H1 (cell line): ENCODE data around the gene FMNL2. TPM values are rescaled to one million over a fixed set of nuclear protein-coding genes. Genes with fewer than 3 reads are reported as not detected.

Source experiments
- CTCF ChIA-PET: fragments of 300-600 bp; sonication (Branson Sonifier 250); formaldehyde crosslinking; loops from one replicate; lab custom pipeline; 2021; ENCODE audit not compliant: partially characterized antibody; lab: Charles Lee
- POLR2A ChIA-PET: fragments of 300-600 bp; sonication (Branson Sonifier 250); formaldehyde crosslinking; loops from one replicate; lab custom pipeline; 2021; ENCODE audit warnings: inconsistent platforms; ENCODE audit not compliant: partially characterized antibody; lab: Charles Lee
- DNase-seq, 2 experiments: peaks; one replicate each; pipeline versions ENCODE4 v3.0.0 to v3.0.0-alpha.2; 2010 to 2022; ENCODE audit warnings: low spot score in 2 of 2, low read depth in 1 of 2, mixed read lengths in 1 of 2
- FAIRE-seq: peaks from 2 replicates; lab custom pipeline; 2011; peaks lifted over from hg19 to GRCh38; lab: Jason Lieb, UNC
- H2AFZ ChIP-seq: 2 replicates; pipeline ENCODE4 v1.8.1; 2012; ENCODE audit warnings: low read length, inconsistent platforms
- H2AK5ac ChIP-seq: 2 replicates; pipeline ENCODE4 v1.6.1; 2013; ENCODE audit warnings: low read depth, low read length
- H2BK120ac ChIP-seq: replicated peaks from 2 replicates; pipeline ENCODE3; 2013; ENCODE audit warnings: low read depth, low read length, inconsistent platforms
- H2BK12ac ChIP-seq: 2 replicates; pipeline ENCODE4 v1.6.1; 2013; ENCODE audit warnings: low read depth, low read length
- H2BK15ac ChIP-seq: 2 replicates; pipeline ENCODE4 v1.6.1; 2013; ENCODE audit warnings: low read length
- H2BK20ac ChIP-seq: 2 replicates; pipeline ENCODE4 v1.6.1; 2013; ENCODE audit warnings: low read length
- H2BK5ac ChIP-seq: 2 replicates; pipeline ENCODE4 v1.6.1; 2013; ENCODE audit warnings: low read depth, low read length
- H3K14ac ChIP-seq: 2 replicates; pipeline ENCODE4 v1.6.1; 2013; ENCODE audit warnings: inconsistent platforms; ENCODE audit not compliant: insufficient read length
- H3K18ac ChIP-seq: 2 replicates; pipeline ENCODE4 v1.6.1; 2013; ENCODE audit warnings: low read length; ENCODE audit errors: extremely low read depth
- H3K23ac ChIP-seq: 2 replicates; pipeline ENCODE4 v1.6.1; 2013; ENCODE audit warnings: inconsistent platforms; ENCODE audit not compliant: insufficient read length
- H3K23me2 ChIP-seq: 2 replicates; pipeline ENCODE4 v1.6.1; 2013; ENCODE audit warnings: low read depth, low read length
- H3K27ac ChIP-seq: 2 replicates; pipeline ENCODE4 v1.6.1; 2011; ENCODE audit warnings: low read depth, low read length, inconsistent platforms
- H3K27me3 ChIP-seq, 4 experiments: replicated peaks in 1 of 4; 1 replicate in 1 of 4; 2 replicates in 3 of 4; pipeline versions ENCODE4 v1.6.1 to v1.8.1; 2011 to 2013; ENCODE audit warnings: low read length in 3 of 4, mild to moderate bottlenecking in 3 of 4, inconsistent platforms in 2 of 4, mixed read lengths in 2 of 4, moderate library complexity in 1 of 4; ENCODE audit not compliant: control insufficient read depth in 3 of 4, insufficient read depth in 3 of 4; ENCODE audit errors: extremely low read depth in 1 of 4
- H3K36me3 ChIP-seq, 4 experiments: 2 replicates each; pipeline versions ENCODE4 v1.6.1 to v1.8.1; 2011 to 2013; ENCODE audit warnings: mild to moderate bottlenecking in 4 of 4, low read length in 3 of 4, moderate library complexity in 2 of 4, control low read depth in 1 of 4, inconsistent platforms in 1 of 4; ENCODE audit not compliant: insufficient read depth in 4 of 4, control insufficient read depth in 2 of 4
- H3K4ac ChIP-seq: replicated peaks from 2 replicates; pipeline ENCODE3; 2013; ENCODE audit warnings: low read length, low read depth, mixed read lengths, inconsistent platforms; ENCODE audit not compliant: insufficient read length
- H3K4me1 ChIP-seq, 4 experiments: replicated peaks in 1 of 4; 1 replicate in 1 of 4; 2 replicates in 3 of 4; pipeline versions ENCODE4 v1.6.1 to v1.8.1; 2011 to 2013; ENCODE audit warnings: low read length in 3 of 4, inconsistent platforms in 2 of 4, mixed read lengths in 1 of 4; ENCODE audit not compliant: insufficient read depth in 4 of 4, control insufficient read depth in 3 of 4
- H3K4me2 ChIP-seq, 2 experiments: 2 replicates each; pipeline versions ENCODE4 v1.6.1 to v1.8.1; 2011 to 2013; ENCODE audit warnings: low read depth in 2 of 2, low read length in 2 of 2, control low read depth in 1 of 2, inconsistent platforms in 1 of 2, mild to moderate bottlenecking in 1 of 2; ENCODE audit not compliant: insufficient read depth in 1 of 2
- H3K4me3 ChIP-seq, 4 experiments: fragments of 200-600, 300-600 bp in 1 of 4; sonication (generic), shearing (Covaris generic), sonication (Bioruptor Twin) in 1 of 4; 2 replicates each; pipeline versions ENCODE4 v1.5.1 to v1.8.1; 2011 to 2016; ENCODE audit warnings: low read length in 4 of 4, low read depth in 3 of 4, control low read depth in 2 of 4, inconsistent platforms in 2 of 4, mild to moderate bottlenecking in 2 of 4, mixed read lengths in 1 of 4, moderate library complexity in 1 of 4; ENCODE audit not compliant: insufficient read depth in 2 of 4; ENCODE audit errors: extremely low read depth in 1 of 4
- H3K56ac ChIP-seq: replicated peaks from 2 replicates; pipeline ENCODE3; 2013; ENCODE audit warnings: low read depth, mild to moderate bottlenecking, mixed read lengths, low read length, inconsistent platforms; ENCODE audit not compliant: insufficient read length
- H3K79me1 ChIP-seq: 2 replicates; pipeline ENCODE4 v1.6.1; 2013; ENCODE audit warnings: low read depth, low read length, control low read depth
- H3K79me2 ChIP-seq, 2 experiments: 2 replicates each; pipeline versions ENCODE4 v1.6.1 to v1.8.1; 2012 to 2013; ENCODE audit warnings: low read length in 2 of 2, mild to moderate bottlenecking in 2 of 2, inconsistent platforms in 1 of 2; ENCODE audit not compliant: insufficient read depth in 2 of 2, control insufficient read depth in 1 of 2
- H3K9ac ChIP-seq, 4 experiments: replicated peaks in 1 of 4; 1 replicate in 1 of 4; 2 replicates in 3 of 4; pipeline versions ENCODE4 v1.6.1 to v1.8.1; 2011 to 2013; ENCODE audit warnings: low read depth in 3 of 4, low read length in 3 of 4, control low read depth in 2 of 4, mild to moderate bottlenecking in 2 of 4, moderate library complexity in 2 of 4, inconsistent platforms in 1 of 4; ENCODE audit errors: extremely low read depth in 1 of 4
- H3K9me3 ChIP-seq, 2 experiments: 2 replicates each; pipeline versions ENCODE4 v1.6.1 to v1.8.1; 2012 to 2013; ENCODE audit warnings: mild to moderate bottlenecking in 2 of 2, moderate library complexity in 2 of 2, control low read depth in 1 of 2, inconsistent platforms in 1 of 2, low read depth in 1 of 2, low read length in 1 of 2, mixed read lengths in 1 of 2; ENCODE audit not compliant: insufficient read depth in 2 of 2
- H4K20me1 ChIP-seq, 2 experiments: replicated peaks in 1 of 2; 2 replicates each; pipeline versions ENCODE3 to v1.8.1; 2011 to 2013; ENCODE audit warnings: inconsistent platforms in 2 of 2, low read length in 2 of 2, mild to moderate bottlenecking in 1 of 2; ENCODE audit not compliant: insufficient read depth in 2 of 2, control insufficient read depth in 1 of 2
- H4K5ac ChIP-seq: 2 replicates; pipeline ENCODE4 v1.6.1; 2013; ENCODE audit warnings: low read length, low read depth, mixed read lengths, inconsistent platforms; ENCODE audit not compliant: insufficient read length
- H4K8ac ChIP-seq: 2 replicates; pipeline ENCODE4 v1.8.0; 2013; ENCODE audit warnings: mild to moderate bottlenecking, moderate library complexity, low read length, inconsistent platforms; ENCODE audit not compliant: insufficient read depth; ENCODE audit errors: extremely low read depth
- H4K91ac ChIP-seq: replicated peaks from 2 replicates; pipeline ENCODE3; 2013; ENCODE audit warnings: low read length, mixed read lengths, inconsistent platforms; ENCODE audit not compliant: insufficient read length
- BCL11A ChIP-seq, 2 experiments: IDR thresholded peaks; one replicate each; pipeline ENCODE4 v1.6.1; 2011; ENCODE audit warnings: low read depth in 2 of 2, low read length in 2 of 2, mild to moderate bottlenecking in 2 of 2
- CHD2 ChIP-seq: IDR thresholded peaks from 2 replicates; pipeline ENCODE4 v1.6.1; 2012; ENCODE audit warnings: low read length, improper control_type of control experiment
- EGR1 ChIP-seq: IDR thresholded peaks from 2 replicates; pipeline ENCODE4 v1.6.1; 2011; ENCODE audit warnings: low read depth, low read length, borderline replicate concordance
- KDM4A ChIP-seq: IDR thresholded peaks from one replicate; pipeline ENCODE4 v1.7.1; 2012; ENCODE audit warnings: low read depth, mild to moderate bottlenecking, moderate library complexity, low read length, inconsistent platforms; ENCODE audit not compliant: severe bottlenecking
- RAD21 ChIP-seq, 2 experiments: IDR thresholded peaks in 1 of 2; conservative IDR thresholded peaks in 1 of 2; 2 replicates each; pipeline ENCODE4 v1.6.1; 2011; ENCODE audit warnings: low read depth in 2 of 2, low read length in 2 of 2, improper control_type of control experiment in 1 of 2, inconsistent platforms in 1 of 2, mild to moderate bottlenecking in 1 of 2, moderate library complexity in 1 of 2
- RBBP5 ChIP-seq: IDR thresholded peaks from 2 replicates; pipeline ENCODE4 v1.7.1; 2012; ENCODE audit warnings: low read depth, mild to moderate bottlenecking, inconsistent platforms, low read length, moderate library complexity, borderline replicate concordance
- RFX5 ChIP-seq: IDR thresholded peaks from 2 replicates; pipeline ENCODE4 v1.6.1; 2011; ENCODE audit warnings: low read depth, low read length, improper control_type of control experiment, borderline replicate concordance
- RXRA ChIP-seq: IDR thresholded peaks from 2 replicates; pipeline ENCODE4 v1.6.1; 2011; ENCODE audit warnings: low read depth, mild to moderate bottlenecking, low read length, moderate library complexity; ENCODE audit not compliant: insufficient read depth
- SP4 ChIP-seq: IDR thresholded peaks from 2 replicates; pipeline ENCODE4 v1.6.1; 2012; ENCODE audit warnings: low read length, inconsistent platforms
- YY1 ChIP-seq: IDR thresholded peaks from 2 replicates; pipeline ENCODE4 v1.6.1; 2011; ENCODE audit warnings: low read depth, mild to moderate bottlenecking, low read length
- WGBS, 2 experiments: shearing (Covaris generic) in 1 of 2; methylation state at CpG; one replicate each; pipeline versions ENCODE4 v1.1.6 to v1.1.7; 2013 to 2015; ENCODE audit warnings: low lambda C conversion rate in 2 of 2, mixed read lengths in 2 of 2, inconsistent platforms in 1 of 2, low coverage in 1 of 2, missing lambda C conversion rate in 1 of 2; ENCODE audit not compliant: insufficient replicate concordance in 2 of 2, insufficient coverage in 1 of 2, insufficient read length in 1 of 2; ENCODE audit errors: extremely low coverage in 1 of 2, missing lambda C conversion rate in 1 of 2; 5-methylcytosine and 5-hydroxymethylcytosine counted together
- polyA plus RNA-seq, 7 experiments: library from polyadenylated mRNA; depleted of rRNA in 3 of 7; stranded (reverse) in 5 of 7; unstranded in 2 of 7; fragments of >200 nt in 5 of 7; fragments of 200-250 nt in 2 of 7; gene quantifications; 1 replicate in 5 of 7; 2 replicates in 1 of 7; 4 replicates in 1 of 7; pipeline versions ENCODE4 v1.2.1 to v1.2.3, GENCODE V29; 2011 to 2013; ENCODE audit warnings: missing spikeins in 2 of 7, mixed read lengths in 2 of 7
- total RNA-seq: library from RNA; stranded (reverse); fragmentation: NEBNext Ultra II Directional; extraction: Animal tissue kit (Norgen Biotek cat#: 25700); gene quantifications from 2 replicates; pipeline ENCODE4 v1.2.1, GENCODE V29; 2021
- TF ChIP-seq, protein P1 (sequence below): IDR thresholded peaks from 2 replicates; pipeline ENCODE4 v1.6.1; 2011; ENCODE audit warnings: low read depth, mild to moderate bottlenecking, low read length; ENCODE audit not compliant: insufficient read depth

FMNL2 gene
- total and polyA plus RNA-seq, 2 of the 8 experiments (the other 6 are each of a cell fraction or from before 2014, with no cell fraction given): 15.5 to 45.1 TPM

DNA sequence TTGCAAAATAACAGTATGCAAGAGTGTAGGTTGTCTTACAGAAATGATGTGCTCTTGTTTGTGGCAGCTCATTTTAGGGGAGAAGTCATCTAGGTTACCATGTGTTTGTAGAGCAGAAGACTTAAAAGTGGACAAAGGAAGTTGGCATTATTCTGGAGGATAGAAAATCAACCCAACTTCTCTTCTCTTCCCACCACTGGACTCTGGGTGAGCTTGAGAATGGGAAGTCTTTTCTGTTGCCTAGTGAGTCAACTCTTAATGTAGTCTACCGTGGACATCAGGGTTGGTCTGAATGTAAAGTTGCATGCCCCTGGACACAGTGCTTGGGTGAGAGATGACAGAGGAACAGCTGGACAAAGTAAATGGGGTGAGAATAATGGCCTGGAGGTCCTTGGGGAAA, 98.3 kb downstream of the FMNL2 start:
- H3K27me3 ChIP-seq: no peaks in the 10 kb centered on the region
- no peak overlapping the region for H2AK5ac ChIP-seq
- no peak overlapping the region for H3K14ac ChIP-seq
- FAIRE-seq (no peak), DNase-seq (no peak)
- no peak overlapping the region for H3K23ac ChIP-seq
- H4K91ac ChIP-seq: no peak overlapping the region
- ChIA-PET POLR2A (interaction anchor here (1.5 to 2.1 kb wide), 2 partner anchors 16 to 20 kb away, joined by 6 read pairs; no protein-coding TSS in a partner anchor), CTCF (interaction anchor here (1.0 to 1.3 kb wide), 3 partner anchors 17 to 56 kb away, joined by 3 read pairs; no protein-coding TSS in a partner anchor)
- peaks cover 2% of the 10 kb centered on the region in 2 experiments for H4K20me1 ChIP-seq
- H3K9me3 ChIP-seq: no peaks in the 10 kb centered on the region
- H2BK20ac ChIP-seq: no peak overlapping the region
- no peak overlapping the region for H2BK15ac ChIP-seq
- no peak overlapping the region for H3K4ac ChIP-seq
- no peak overlapping the region for H2BK5ac ChIP-seq
- no peak overlapping the region for H4K5ac ChIP-seq
- peaks cover 2 to 34% (median 17%) of the 10 kb centered on the region in 4 experiments for H3K4me1 ChIP-seq
- H3K27ac ChIP-seq: no peak overlapping the region
- H3K9ac ChIP-seq: no peak overlapping the region
- H3K4me3 ChIP-seq: no peak overlapping the region
- H4K8ac ChIP-seq: no peak overlapping the region
- H3K56ac ChIP-seq: no peak overlapping the region
- 85% methylated on average over 1 of the region's 1 CpG; no CpG with 5 or more reads in 1 of the 2 experiments for WGBS, 2 experiments
- no peak overlapping the region for H2BK12ac ChIP-seq
- H2BK120ac ChIP-seq: no peak overlapping the region
- no peak overlapping the region for H2AFZ ChIP-seq
- H3K36me3 ChIP-seq: no peaks in the 10 kb centered on the region
- H3K23me2 ChIP-seq: no peaks in the 10 kb centered on the region
- H3K79me1 ChIP-seq: peaks cover 9% of the 10 kb centered on the region; the same call in 1 of the 2 replicates
- no peak overlapping the region for H3K4me2 ChIP-seq
- H3K79me2 ChIP-seq: peaks cover 0 to 90% of the 10 kb centered on the region in 2 experiments; a peak in 3 of 4 replicates
- no peak overlapping the region for H3K18ac ChIP-seq
- TF ChIP-seq YY1: no peak
- TF ChIP-seq RAD21 (IDR thresholded peaks at IDR 0.05 in 1 of 2, conservative IDR thresholded peaks at IDR 0.05 in 1 of 2; ENCODE audit: low read depth in 2 of 2, low read length in 2 of 2): no peak
- no peak for TF ChIP-seq RFX5
- TF ChIP-seq CHD2: no peak
- no peak for TF ChIP-seq BCL11A (IDR thresholded peaks at IDR 0.05; ENCODE audit: low read depth in 2 of 2, low read length in 2 of 2)
- no peak for TF ChIP-seq RBBP5
- TF ChIP-seq KDM4A: no peak
- no peak for TF ChIP-seq SP4
- no peak for TF ChIP-seq RXRA
- no peak for TF ChIP-seq EGR1
- TF ChIP-seq, protein P1, sequence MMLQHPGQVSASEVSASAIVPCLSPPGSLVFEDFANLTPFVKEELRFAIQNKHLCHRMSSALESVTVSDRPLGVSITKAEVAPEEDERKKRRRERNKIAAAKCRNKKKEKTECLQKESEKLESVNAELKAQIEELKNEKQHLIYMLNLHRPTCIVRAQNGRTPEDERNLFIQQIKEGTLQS: no peak
